Panc1 (cell line): ENCODE results near the gene SPOCK1. TPM values are rescaled to one million over a fixed set of nuclear protein-coding genes. Genes with fewer than 3 reads are reported as not detected.

Experiments
- ATAC-seq: fragments of 200-7000 bp; cut with Tn5 transposase; 2 replicates; pipeline ENCODE4 v1.9.1; 2020; ENCODE audit warnings: mild to moderate bottlenecking, moderate library complexity
- BruUV-seq: library from RNA; stranded (reverse); fragments of 400-500 nt; replicated peaks from 2 replicates; lab custom pipeline; 2021; lab: Mats Ljungman, UMichigan
- CTCF ChIA-PET: fragments of 300-600 bp; sonication (Branson Sonifier 250); formaldehyde crosslinking; loops from one replicate; lab custom pipeline; 2022; ENCODE audit warnings: antibody characterized with exemption; lab: Charles Lee
- POLR2A ChIA-PET: fragments of 300-600 bp; sonication (Branson Sonifier 250); formaldehyde crosslinking; loops from one replicate; lab custom pipeline; 2022; ENCODE audit warnings: antibody characterized with exemption; lab: Charles Lee
- DNase-seq: peaks from one replicate; pipeline ENCODE4 v3.0.0-alpha.2; 2010; ENCODE audit warnings: low read depth, low spot score
- H3K27ac ChIP-seq: 2 replicates; pipeline ENCODE4 v1.5.1; 2011; ENCODE audit warnings: mild to moderate bottlenecking, low read length, inconsistent platforms
- H3K27me3 ChIP-seq: fragments of 200-500 bp; sonication (Bioruptor generic); 2 replicates; pipeline ENCODE4 v1.6.0; 2014; ENCODE audit warnings: low read length, inconsistent platforms; ENCODE audit not compliant: control insufficient read depth, insufficient read depth
- H3K36me3 ChIP-seq: fragments of 200-500 bp; sonication (Bioruptor generic); 2 replicates; pipeline ENCODE4 v1.5.1; 2014; ENCODE audit warnings: inconsistent platforms, mild to moderate bottlenecking, low read length, moderate library complexity; ENCODE audit not compliant: control insufficient read depth, insufficient read depth
- H3K4me1 ChIP-seq: 2 replicates; pipeline ENCODE4 v1.5.1; 2011; ENCODE audit warnings: inconsistent platforms, mild to moderate bottlenecking, low read length, moderate library complexity; ENCODE audit not compliant: control insufficient read depth, insufficient read depth
- H3K4me3 ChIP-seq, 2 experiments: 2 replicates each; pipeline ENCODE4 v1.5.1; 2011 to 2012; ENCODE audit warnings: low read depth in 2 of 2, low read length in 2 of 2, mild to moderate bottlenecking in 2 of 2, inconsistent platforms in 1 of 2, moderate library complexity in 1 of 2
- H3K9me3 ChIP-seq: fragments of 200-500 bp; sonication (Bioruptor generic); 2 replicates; pipeline ENCODE4 v1.5.1; 2014; ENCODE audit warnings: low read depth, mild to moderate bottlenecking, inconsistent platforms, low read length, moderate library complexity; ENCODE audit not compliant: control insufficient read depth, insufficient read depth
- POLR2AphosphoS5 ChIP-seq: IDR thresholded peaks from 2 replicates; pipeline ENCODE4 v1.6.1; 2012; ENCODE audit warnings: mild to moderate bottlenecking, low read depth, low read length, moderate library complexity
- SIN3A ChIP-seq: IDR thresholded peaks from 2 replicates; pipeline ENCODE4 v1.6.1; 2012; ENCODE audit warnings: low read depth, mild to moderate bottlenecking, low read length, moderate library complexity, borderline replicate concordance; ENCODE audit not compliant: insufficient read depth
- TCF7L2 ChIP-seq: IDR thresholded peaks from 2 replicates; pipeline ENCODE4 v1.6.1; 2011; ENCODE audit warnings: mild to moderate bottlenecking, low read depth, low read length, inconsistent platforms
- in situ Hi-C: cut with HindIII; loops from 2 replicates; pipeline ENCODE4 v1.10.0; 2016; ENCODE audit warnings: low sequenced_read_pairs, low pct_unique_long_range_greater_than_20kb
- intact Hi-C: fragments of 100-400 bp; cut with micrococcal nuclease; formaldehyde crosslinking; loops from one replicate; pipeline ENCODE4 v1.10.0; 2022; ENCODE audit not compliant: unreplicated experiment
- total RNA-seq: library from RNA; stranded (reverse); gene quantifications from one replicate; pipeline ENCODE4 v1.2.1, GENCODE V29; 2021; ENCODE audit not compliant: unreplicated experiment
- TF ChIP-seq, protein P1 (sequence below): fragments of 450-650 bp; IDR thresholded peaks from 2 replicates; pipeline ENCODE4 v1.5.1; 2017; ENCODE audit warnings: mild to moderate bottlenecking
- TF ChIP-seq, protein P2 (sequence below), 2 experiments: IDR thresholded peaks; 2 replicates each; pipeline ENCODE4 v1.6.1; 2011 to 2012; ENCODE audit warnings: low read depth in 2 of 2, control low read depth in 1 of 2, low read length in 1 of 2, mild to moderate bottlenecking in 1 of 2, moderate library complexity in 1 of 2; ENCODE audit not compliant: insufficient read depth in 1 of 2

SPOCK1 gene
- total RNA-seq, 1 experiment from 2014 or later = 15.6 TPM

GRCh38 chr5:137147346-137147745 lies 351.8 kb downstream of the SPOCK1 start:
- ATAC-seq (no peak), DNase-seq (no peak)
- no TSS peak for BruUV-seq
- no peak overlapping the region for H3K4me3 ChIP-seq
- in situ Hi-C loops = no loop called here
- CTCF ChIA-PET = no interaction called here
- H3K9me3 ChIP-seq = no peaks in the 10 kb centered on the region
- no peaks in the 10 kb centered on the region for H3K36me3 ChIP-seq
- POLR2A ChIA-PET = no interaction called here
- no peak overlapping the region for H3K27ac ChIP-seq
- H3K4me1 ChIP-seq = no peaks in the 10 kb centered on the region
- H3K27me3 ChIP-seq = no peaks in the 10 kb centered on the region
- intact Hi-C loops = no loop called here
- TF ChIP-seq SIN3A = no peak
- TF ChIP-seq POLR2AphosphoS5 = no peak
- TF ChIP-seq, protein P1, sequence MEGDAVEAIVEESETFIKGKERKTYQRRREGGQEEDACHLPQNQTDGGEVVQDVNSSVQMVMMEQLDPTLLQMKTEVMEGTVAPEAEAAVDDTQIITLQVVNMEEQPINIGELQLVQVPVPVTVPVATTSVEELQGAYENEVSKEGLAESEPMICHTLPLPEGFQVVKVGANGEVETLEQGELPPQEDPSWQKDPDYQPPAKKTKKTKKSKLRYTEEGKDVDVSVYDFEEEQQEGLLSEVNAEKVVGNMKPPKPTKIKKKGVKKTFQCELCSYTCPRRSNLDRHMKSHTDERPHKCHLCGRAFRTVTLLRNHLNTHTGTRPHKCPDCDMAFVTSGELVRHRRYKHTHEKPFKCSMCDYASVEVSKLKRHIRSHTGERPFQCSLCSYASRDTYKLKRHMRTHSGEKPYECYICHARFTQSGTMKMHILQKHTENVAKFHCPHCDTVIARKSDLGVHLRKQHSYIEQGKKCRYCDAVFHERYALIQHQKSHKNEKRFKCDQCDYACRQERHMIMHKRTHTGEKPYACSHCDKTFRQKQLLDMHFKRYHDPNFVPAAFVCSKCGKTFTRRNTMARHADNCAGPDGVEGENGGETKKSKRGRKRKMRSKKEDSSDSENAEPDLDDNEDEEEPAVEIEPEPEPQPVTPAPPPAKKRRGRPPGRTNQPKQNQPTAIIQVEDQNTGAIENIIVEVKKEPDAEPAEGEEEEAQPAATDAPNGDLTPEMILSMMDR = no peak
- TF ChIP-seq TCF7L2 = no peak

DNA sequence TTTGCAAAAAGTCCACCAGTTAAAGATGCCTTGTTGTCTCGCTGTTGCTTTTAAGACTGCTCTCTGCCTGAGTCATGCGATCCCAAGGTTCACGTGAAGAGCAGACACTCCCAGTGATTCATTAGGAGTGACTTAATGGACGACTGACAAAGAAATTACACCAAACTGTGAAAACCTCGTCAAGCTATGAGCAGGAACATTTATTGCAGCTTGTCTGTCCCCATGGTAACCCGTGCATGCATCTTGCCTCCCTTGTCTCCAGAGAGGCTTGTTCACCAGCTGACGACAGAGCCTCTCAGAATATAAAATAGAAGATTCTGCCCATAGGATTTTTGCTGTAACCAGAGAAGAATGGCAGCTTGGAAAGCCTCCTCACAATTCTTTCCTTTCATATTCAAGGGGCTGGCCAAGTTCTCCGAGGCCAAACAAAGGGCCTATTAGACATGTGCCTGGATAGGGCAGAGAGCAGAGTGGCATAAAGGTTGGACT lies 352.7 kb downstream of the SPOCK1 start:
- H3K36me3 ChIP-seq = no peaks in the 10 kb centered on the region
- H3K4me1 ChIP-seq = no peaks in the 10 kb centered on the region
- no TSS peak for BruUV-seq
- no peak overlapping the region for H3K27ac ChIP-seq
- in situ Hi-C loops (no loop called here), intact Hi-C loops (no loop called here)
- no peaks in the 10 kb centered on the region for H3K27me3 ChIP-seq
- ChIA-PET CTCF (no interaction called here), POLR2A (no interaction called here)
- DNase-seq (peak; percentile 80), ATAC-seq (no peak)
- TF ChIP-seq POLR2AphosphoS5 (no peak), SIN3A (no peak), TCF7L2 (no peak)
- TF ChIP-seq, protein P1 = no peak
- TF ChIP-seq, protein P2, sequence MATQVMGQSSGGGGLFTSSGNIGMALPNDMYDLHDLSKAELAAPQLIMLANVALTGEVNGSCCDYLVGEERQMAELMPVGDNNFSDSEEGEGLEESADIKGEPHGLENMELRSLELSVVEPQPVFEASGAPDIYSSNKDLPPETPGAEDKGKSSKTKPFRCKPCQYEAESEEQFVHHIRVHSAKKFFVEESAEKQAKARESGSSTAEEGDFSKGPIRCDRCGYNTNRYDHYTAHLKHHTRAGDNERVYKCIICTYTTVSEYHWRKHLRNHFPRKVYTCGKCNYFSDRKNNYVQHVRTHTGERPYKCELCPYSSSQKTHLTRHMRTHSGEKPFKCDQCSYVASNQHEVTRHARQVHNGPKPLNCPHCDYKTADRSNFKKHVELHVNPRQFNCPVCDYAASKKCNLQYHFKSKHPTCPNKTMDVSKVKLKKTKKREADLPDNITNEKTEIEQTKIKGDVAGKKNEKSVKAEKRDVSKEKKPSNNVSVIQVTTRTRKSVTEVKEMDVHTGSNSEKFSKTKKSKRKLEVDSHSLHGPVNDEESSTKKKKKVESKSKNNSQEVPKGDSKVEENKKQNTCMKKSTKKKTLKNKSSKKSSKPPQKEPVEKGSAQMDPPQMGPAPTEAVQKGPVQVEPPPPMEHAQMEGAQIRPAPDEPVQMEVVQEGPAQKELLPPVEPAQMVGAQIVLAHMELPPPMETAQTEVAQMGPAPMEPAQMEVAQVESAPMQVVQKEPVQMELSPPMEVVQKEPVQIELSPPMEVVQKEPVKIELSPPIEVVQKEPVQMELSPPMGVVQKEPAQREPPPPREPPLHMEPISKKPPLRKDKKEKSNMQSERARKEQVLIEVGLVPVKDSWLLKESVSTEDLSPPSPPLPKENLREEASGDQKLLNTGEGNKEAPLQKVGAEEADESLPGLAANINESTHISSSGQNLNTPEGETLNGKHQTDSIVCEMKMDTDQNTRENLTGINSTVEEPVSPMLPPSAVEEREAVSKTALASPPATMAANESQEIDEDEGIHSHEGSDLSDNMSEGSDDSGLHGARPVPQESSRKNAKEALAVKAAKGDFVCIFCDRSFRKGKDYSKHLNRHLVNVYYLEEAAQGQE (IDR thresholded peaks at IDR 0.05; ENCODE audit: insufficient read depth in 1 of 2, low read depth in 2 of 2, low read length in 1 of 2) = no peak
- H3K9me3 ChIP-seq = no peaks in the 10 kb centered on the region
- H3K4me3 ChIP-seq = peak overlapping the region in 1 of 2 experiments; percentile 13; a peak in 2 of 4 replicates
